HG03460 (cell line): ENCODE data around the gene IFI35.
"Not testable (repeated sequence)": the region's sequence is repeated elsewhere in the genome, so short reads cannot be mapped to it uniquely, and the experiment has no call there.

Experiments
- ATAC-seq: cut with Tn5 transposase; IDR thresholded peaks from one replicate; pipeline ENCODE4 v1.9.1; 2021; ENCODE audit not compliant: unreplicated experiment

Gene IFI35

GRCh38 chr17:43044024-43044423, 37.4 kb downstream of the IFI35 start:
- ATAC-seq = no peak

GRCh38 chr17:43051969-43052368, 45.4 kb downstream of the IFI35 start:
- ATAC-seq = no peak

GRCh38 chr17:43053008-43053407, 46.4 kb downstream of the IFI35 start:
- ATAC-seq = not testable (repeated sequence)

- ATAC-seq = no peak
These were observed 49.5 kb downstream of the IFI35 start for GRCh38 chr17:43056051-43056450.

GRCh38 chr17:43062984-43063638, 56.5 kb downstream of the IFI35 start:
- no peak for ATAC-seq
